ENCODE results near the gene MAPK1.

GRCh38 chr22:21858025-21858764, 9.2 kb downstream of the MAPK1 start:
- TF ChIP-seq CTCF (tag by site-specific recombination; IDR thresholded peaks at IDR 0.05) (no peak), ZNF138 (tag by site-specific recombination; IDR thresholded peaks at IDR 0.05; ENCODE audit: borderline replicate concordance) (no peak)

Data from HEK293 (cell line).